Measurements from ENCODE around the gene ACTN3.
"Not testable (repeated sequence)": the region's sequence is repeated elsewhere in the genome, so short reads cannot be mapped to it uniquely, and the experiment has no call there.

The ACTN3 gene

GRCh38 chr11:66603072-66603471 lies 56.4 kb downstream of the ACTN3 start:
- DNase-seq: no peak

DNA sequence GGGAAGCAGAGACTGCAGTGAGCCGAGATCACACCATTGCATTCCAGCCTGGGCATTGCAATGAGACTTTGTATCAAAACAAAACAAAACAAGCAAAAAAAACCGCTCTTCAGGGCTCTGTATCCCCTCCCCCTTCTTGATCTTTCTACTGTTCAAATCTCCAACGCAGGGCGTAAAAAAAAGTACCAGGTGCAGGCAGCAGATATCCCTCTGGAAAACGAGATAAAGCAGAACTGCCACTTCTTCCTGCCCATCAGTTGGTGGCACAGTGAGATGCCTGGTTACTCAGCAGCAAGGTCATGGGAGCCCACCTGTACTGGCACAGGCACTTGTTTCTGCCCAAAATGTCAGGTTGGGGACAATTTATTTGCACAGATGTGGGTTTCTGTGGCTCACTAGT lies 57.5 kb downstream of the ACTN3 start:
- no peak for DNase-seq

DNA sequence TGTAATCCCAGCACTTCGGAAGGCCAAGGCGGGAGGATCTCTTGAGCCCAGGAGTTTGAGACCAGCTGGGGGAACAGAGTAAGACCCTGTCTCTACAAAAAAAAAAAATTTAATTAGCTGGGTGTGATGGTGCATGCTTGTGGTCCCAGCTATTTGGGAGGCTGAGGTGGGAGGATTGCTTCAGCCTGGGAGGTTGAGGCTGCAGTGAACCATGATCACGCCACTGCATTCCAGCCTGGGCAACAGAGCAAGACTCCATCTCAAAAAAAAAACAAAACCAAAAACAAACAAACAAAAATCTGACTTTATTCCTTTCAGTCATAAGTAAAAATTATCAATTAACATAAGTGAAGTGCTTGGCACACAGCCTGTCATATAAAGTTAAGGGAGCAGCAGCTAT lies 59.9 kb downstream of the ACTN3 start:
- DNase-seq: not testable (repeated sequence)

GRCh38 chr11:66607126-66607834 lies 60.6 kb downstream of the ACTN3 start:
- no peak for DNase-seq

DNA sequence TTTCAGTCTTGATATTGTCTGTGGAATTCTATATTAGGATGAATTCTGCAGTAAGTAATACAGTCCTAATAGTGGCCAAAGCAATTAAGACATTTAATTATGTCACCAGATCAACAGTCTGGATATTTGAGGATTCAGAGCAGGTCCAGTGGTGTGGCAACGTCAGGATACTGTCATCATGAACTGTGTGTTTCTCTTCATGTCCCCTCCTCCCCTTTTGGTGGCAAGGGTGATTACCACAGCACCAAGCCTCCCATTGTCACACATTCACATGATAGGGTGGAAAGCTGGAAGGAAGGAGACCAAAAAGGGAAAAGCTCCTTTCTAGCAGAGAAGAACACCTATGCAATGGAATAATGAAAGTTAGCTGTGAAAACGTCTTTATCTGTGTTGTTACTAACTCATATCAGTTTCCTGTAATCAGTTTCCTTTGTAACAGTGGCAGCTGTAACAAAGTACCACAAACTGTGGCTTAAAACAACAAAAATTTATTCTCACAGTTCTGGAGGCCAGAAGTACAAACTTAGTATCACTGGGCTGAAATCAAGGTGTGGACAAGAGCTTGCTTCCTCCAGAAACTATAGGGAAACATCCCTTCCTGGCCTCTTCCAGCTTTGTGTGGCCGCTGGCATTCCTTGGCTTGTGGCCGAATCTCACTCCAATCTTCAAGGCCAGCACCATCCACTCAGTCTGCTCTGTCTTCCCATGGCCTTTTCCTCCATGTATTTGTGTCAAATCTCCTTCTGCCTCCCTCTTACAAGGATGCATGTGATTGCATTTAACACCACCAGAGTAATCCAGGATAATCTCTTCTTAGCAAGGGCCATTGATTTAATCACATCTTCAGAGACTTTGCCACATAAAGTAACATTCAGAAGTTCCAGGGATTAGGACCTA lies 63.3 kb downstream of the ACTN3 start:
- no peak for DNase-seq

GRCh38 chr11:66612458-66612857 lies 65.8 kb downstream of the ACTN3 start:
- DNase-seq: no peak
